ENCODE data around the gene LRRC8E. TPM values are rescaled to one million over a fixed set of nuclear protein-coding genes. Genes with fewer than 3 reads are reported as not detected.
A peak's percentile ranks its signal among the peaks of the same experiment; 100 is the strongest.
"Not testable (repeated sequence)": the region's sequence is repeated elsewhere in the genome, so short reads cannot be mapped to it uniquely, and the experiment has no call there.

The LRRC8E gene
- total and polyA plus RNA-seq, 4 donors, result 1.8 to 3.3 (median 2.4) TPM; not detected in 1

DNA sequence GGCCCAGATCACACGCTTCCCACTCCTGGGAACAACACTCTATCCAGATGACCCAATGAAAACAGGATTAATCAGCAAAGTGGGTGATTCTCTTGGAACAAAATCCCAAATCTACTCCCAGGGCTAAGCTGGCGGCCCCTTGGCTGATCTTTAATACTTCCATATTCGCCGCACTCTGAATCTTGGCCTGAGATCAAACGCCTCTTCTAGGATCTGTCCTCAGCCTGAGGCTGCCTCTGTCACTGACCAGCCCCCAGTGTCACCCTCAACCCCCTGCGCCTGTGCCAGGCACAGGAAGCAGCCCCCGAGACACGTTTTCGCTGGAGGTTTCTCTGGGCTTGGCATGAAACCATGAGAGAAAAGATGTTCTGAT is 40.0 kb downstream of the LRRC8E start:
- no peaks in the 10 kb centered on the region for H3K27me3 ChIP-seq (ENCODE audit: control insufficient read depth in 4 of 4, insufficient read depth in 4 of 4, low read length in 3 of 4)
- WGBS, result 90% methylated on average over 9 of the region's 9 CpGs
- no peak overlapping the region for H3K9ac ChIP-seq (ENCODE audit: low read depth in 1 of 2, low read length in 2 of 2)
- TF ChIP-seq EGR1 (IDR thresholded peaks at IDR 0.05; ENCODE audit: low read depth in 2 of 2), result no peak
- TF ChIP-seq YY1 (IDR thresholded peaks at IDR 0.05), result no peak
- no peak overlapping the region for H3K4me3 ChIP-seq (ENCODE audit: low read depth in 1 of 3, low read length in 3 of 3)
- DNase-seq (ENCODE audit: low spot score), result no peak
- peaks cover 8 to 12% (median 9%) of the 10 kb centered on the region in 4 donors for H3K4me1 ChIP-seq (ENCODE audit: control insufficient read depth in 4 of 4, insufficient read depth in 4 of 4, low read length in 3 of 4)
- H3K27ac ChIP-seq (ENCODE audit: low read depth in 1 of 2, low read length in 2 of 2), result no peak overlapping the region
- no peaks in the 10 kb centered on the region for H3K9me3 ChIP-seq (ENCODE audit: control insufficient read depth in 4 of 4, low read length in 3 of 4)
- peaks cover 8 to 31% (median 16%) of the 10 kb centered on the region in 4 donors for H3K36me3 ChIP-seq (ENCODE audit: control insufficient read depth in 4 of 4, insufficient read depth in 3 of 4, low read depth in 1 of 4, low read length in 3 of 4)

DNA sequence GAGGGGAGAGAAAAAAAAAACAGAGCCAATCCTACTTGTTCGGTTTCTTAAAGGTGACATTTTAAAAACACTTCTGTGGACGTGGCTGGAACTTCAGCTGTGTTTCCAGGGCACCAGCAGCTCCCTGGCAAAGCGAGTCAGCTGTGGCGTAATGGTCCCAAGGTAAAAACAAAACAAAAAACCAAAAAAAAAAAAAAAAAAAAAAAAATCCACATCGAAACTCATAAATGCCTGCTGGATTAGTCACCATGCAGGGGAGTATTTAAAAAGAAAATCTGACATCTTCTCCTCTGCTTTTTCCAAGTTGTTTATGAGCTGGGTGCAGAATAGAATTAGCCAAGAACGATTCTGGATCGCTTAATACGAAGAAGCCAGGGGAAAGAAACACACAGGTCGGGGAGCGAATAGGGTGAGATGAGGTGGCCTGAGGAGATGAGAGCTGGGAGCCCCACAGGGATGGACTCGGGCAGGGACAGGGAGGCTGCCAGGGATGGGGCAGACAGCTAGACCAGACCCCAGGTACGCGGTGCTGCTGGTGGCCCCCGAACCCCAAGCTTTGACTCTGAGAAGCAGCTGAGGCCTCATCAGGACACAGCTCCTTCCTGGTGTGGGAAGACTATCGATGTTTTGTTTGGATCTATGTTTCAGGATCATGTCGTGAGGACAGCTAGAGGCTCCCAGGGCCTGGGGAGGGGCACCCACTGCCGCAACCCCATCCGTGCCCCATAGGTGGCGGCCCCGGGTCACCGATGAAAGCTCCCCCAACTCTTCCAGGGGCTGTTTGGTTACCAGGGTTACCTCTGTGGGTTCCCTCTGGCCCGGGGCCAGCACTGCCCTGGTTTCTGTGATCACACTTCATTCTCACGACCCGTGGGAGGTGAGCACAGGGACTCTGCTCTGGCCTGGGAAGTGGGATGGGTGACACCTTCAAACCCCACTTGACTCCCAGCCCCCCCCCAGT is 40.7 kb downstream of the LRRC8E start:
- Histone ChIP-seq H3K4me1 (ENCODE audit: control insufficient read depth in 4 of 4, insufficient read depth in 4 of 4, low read length in 3 of 4) (peaks cover 8 to 12% (median 9%) of the 10 kb centered on the region in 4 donors), H3K9ac (ENCODE audit: low read depth in 1 of 2, low read length in 2 of 2) (no peak overlapping the region), H3K27me3 (ENCODE audit: control insufficient read depth in 4 of 4, insufficient read depth in 4 of 4, low read length in 3 of 4) (no peaks in the 10 kb centered on the region), H3K36me3 (ENCODE audit: control insufficient read depth in 4 of 4, insufficient read depth in 3 of 4, low read depth in 1 of 4, low read length in 3 of 4) (peaks cover 12 to 38% (median 20%) of the 10 kb centered on the region in 4 donors), H3K9me3 (ENCODE audit: control insufficient read depth in 4 of 4, low read length in 3 of 4) (no peaks in the 10 kb centered on the region), H3K4me3 (ENCODE audit: low read depth in 1 of 3, low read length in 3 of 3) (no peak overlapping the region), H3K27ac (ENCODE audit: low read depth in 1 of 2, low read length in 2 of 2) (no peak overlapping the region)
- TF ChIP-seq, protein P1, sequence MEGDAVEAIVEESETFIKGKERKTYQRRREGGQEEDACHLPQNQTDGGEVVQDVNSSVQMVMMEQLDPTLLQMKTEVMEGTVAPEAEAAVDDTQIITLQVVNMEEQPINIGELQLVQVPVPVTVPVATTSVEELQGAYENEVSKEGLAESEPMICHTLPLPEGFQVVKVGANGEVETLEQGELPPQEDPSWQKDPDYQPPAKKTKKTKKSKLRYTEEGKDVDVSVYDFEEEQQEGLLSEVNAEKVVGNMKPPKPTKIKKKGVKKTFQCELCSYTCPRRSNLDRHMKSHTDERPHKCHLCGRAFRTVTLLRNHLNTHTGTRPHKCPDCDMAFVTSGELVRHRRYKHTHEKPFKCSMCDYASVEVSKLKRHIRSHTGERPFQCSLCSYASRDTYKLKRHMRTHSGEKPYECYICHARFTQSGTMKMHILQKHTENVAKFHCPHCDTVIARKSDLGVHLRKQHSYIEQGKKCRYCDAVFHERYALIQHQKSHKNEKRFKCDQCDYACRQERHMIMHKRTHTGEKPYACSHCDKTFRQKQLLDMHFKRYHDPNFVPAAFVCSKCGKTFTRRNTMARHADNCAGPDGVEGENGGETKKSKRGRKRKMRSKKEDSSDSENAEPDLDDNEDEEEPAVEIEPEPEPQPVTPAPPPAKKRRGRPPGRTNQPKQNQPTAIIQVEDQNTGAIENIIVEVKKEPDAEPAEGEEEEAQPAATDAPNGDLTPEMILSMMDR (IDR thresholded peaks at IDR 0.05; ENCODE audit: low read depth, low read length, missing input control), result peak; percentile 7
- no peak for TF ChIP-seq SP1 (IDR thresholded peaks at IDR 0.05)
- no peak for DNase-seq (ENCODE audit: low spot score)
- WGBS, result 83% methylated on average over 24 of the region's 24 CpGs

DNA sequence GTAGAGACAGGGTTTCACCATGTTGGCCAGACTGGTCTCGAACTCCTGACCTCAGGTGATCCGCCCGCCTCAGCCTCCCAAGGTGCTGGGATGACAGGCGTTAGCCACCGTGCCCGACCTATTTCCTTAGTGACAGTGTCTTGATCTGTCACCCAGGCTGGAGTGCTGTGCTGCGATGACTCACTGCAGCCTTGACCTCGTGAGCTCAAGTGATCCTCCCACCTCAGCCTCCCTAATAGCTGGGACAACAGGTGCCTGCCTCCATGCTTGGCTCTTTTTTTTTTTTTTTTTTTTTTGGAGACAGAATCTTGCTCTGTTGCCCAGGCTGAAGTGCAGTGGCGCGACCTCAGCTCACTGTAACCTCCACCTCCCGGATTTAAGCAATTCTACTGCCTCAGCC is 41.7 kb downstream of the LRRC8E start:
- not testable (repeated sequence) for H3K9ac ChIP-seq (ENCODE audit: low read depth in 1 of 2, low read length in 2 of 2); H3K27me3 ChIP-seq (ENCODE audit: control insufficient read depth in 4 of 4, insufficient read depth in 4 of 4, low read length in 3 of 4); H3K27ac ChIP-seq (ENCODE audit: low read depth in 1 of 2, low read length in 2 of 2); H3K9me3 ChIP-seq (ENCODE audit: control insufficient read depth in 4 of 4, low read length in 3 of 4); H3K4me3 ChIP-seq (ENCODE audit: low read depth in 1 of 3, low read length in 3 of 3); DNase-seq (ENCODE audit: low spot score)
- Histone ChIP-seq H3K36me3 (ENCODE audit: control insufficient read depth in 4 of 4, insufficient read depth in 3 of 4, low read depth in 1 of 4, low read length in 3 of 4) (peaks cover 12 to 40% (median 24%) of the 10 kb centered on the region in 4 donors), H3K4me1 (ENCODE audit: control insufficient read depth in 4 of 4, insufficient read depth in 4 of 4, low read length in 3 of 4) (peaks cover 8 to 11% (median 9%) of the 10 kb centered on the region in 4 donors)
- WGBS, result 94% methylated on average over 11 of the region's 11 CpGs

DNA sequence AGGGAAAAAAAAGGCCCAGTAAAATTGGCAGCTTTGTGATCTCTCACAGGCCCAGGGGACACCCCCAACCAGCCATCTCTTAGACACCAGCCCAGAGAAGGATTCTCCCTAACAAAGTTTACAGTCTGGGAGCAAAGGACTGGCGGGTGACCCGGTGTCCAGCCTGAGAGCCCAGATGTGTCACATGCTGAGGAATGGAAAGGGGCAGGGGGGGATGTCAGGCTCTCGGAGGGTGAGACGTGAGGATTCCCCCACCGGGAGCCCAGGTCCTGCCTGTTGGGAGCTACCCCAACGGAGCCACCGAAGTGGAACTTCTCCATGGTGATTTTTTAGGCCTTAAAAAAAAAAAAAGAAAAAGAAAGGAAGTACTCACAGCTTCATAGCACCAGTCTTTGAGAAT is 42.5 kb downstream of the LRRC8E start:
- TF ChIP-seq, protein P1 (IDR thresholded peaks at IDR 0.05; ENCODE audit: low read depth, low read length, missing input control), result no peak
- no peak for TF ChIP-seq GABPA (IDR thresholded peaks at IDR 0.05 in 1 of 2, conservative IDR thresholded peaks at IDR 0.05 in 1 of 2)
- TF ChIP-seq, protein P2, sequence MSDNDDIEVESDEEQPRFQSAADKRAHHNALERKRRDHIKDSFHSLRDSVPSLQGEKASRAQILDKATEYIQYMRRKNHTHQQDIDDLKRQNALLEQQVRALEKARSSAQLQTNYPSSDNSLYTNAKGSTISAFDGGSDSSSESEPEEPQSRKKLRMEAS (IDR thresholded peaks at IDR 0.05), result no peak
- no peak for TF ChIP-seq HNF4A (conservative IDR thresholded peaks at IDR 0.05)
- TF ChIP-seq RAD21 (IDR thresholded peaks at IDR 0.05), result no peak
- TF ChIP-seq, protein P3, sequence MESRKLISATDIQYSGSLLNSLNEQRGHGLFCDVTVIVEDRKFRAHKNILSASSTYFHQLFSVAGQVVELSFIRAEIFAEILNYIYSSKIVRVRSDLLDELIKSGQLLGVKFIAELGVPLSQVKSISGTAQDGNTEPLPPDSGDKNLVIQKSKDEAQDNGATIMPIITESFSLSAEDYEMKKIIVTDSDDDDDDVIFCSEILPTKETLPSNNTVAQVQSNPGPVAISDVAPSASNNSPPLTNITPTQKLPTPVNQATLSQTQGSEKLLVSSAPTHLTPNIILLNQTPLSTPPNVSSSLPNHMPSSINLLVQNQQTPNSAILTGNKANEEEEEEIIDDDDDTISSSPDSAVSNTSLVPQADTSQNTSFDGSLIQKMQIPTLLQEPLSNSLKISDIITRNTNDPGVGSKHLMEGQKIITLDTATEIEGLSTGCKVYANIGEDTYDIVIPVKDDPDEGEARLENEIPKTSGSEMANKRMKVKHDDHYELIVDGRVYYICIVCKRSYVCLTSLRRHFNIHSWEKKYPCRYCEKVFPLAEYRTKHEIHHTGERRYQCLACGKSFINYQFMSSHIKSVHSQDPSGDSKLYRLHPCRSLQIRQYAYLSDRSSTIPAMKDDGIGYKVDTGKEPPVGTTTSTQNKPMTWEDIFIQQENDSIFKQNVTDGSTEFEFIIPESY (IDR thresholded peaks at IDR 0.05), result no peak
- no peak for TF ChIP-seq JUND (IDR thresholded peaks at IDR 0.05)
- TF ChIP-seq FOXA1 (IDR thresholded peaks at IDR 0.05), result no peak
- no peak overlapping the region for H3K9ac ChIP-seq (ENCODE audit: low read depth in 1 of 2, low read length in 2 of 2)
- peaks cover 12 to 43% (median 27%) of the 10 kb centered on the region in 4 donors for H3K36me3 ChIP-seq (ENCODE audit: control insufficient read depth in 4 of 4, insufficient read depth in 3 of 4, low read depth in 1 of 4, low read length in 3 of 4)
- H3K4me1 ChIP-seq (ENCODE audit: control insufficient read depth in 4 of 4, insufficient read depth in 4 of 4, low read length in 3 of 4), result peaks cover 3 to 6% (median 5%) of the 10 kb centered on the region in 4 donors
- no peak overlapping the region for H3K27ac ChIP-seq (ENCODE audit: low read depth in 1 of 2, low read length in 2 of 2)
- H3K9me3 ChIP-seq (ENCODE audit: control insufficient read depth in 4 of 4, low read length in 3 of 4), result no peaks in the 10 kb centered on the region
- no peak overlapping the region for H3K4me3 ChIP-seq (ENCODE audit: low read depth in 1 of 3, low read length in 3 of 3)
- DNase-seq (ENCODE audit: low spot score), result no peak
- H3K27me3 ChIP-seq (ENCODE audit: control insufficient read depth in 4 of 4, insufficient read depth in 4 of 4, low read length in 3 of 4), result no peaks in the 10 kb centered on the region
- WGBS, result 91% methylated on average over 7 of the region's 7 CpGs
